HUES6 (cell line): Measurements from ENCODE around the gene MPZL2.

Experiments used
- H3K27ac ChIP-seq: 2 replicates; pipeline ENCODE4 v1.7.0; 2013; ENCODE audit warnings: low read depth, mild to moderate bottlenecking, low read length, inconsistent platforms
- H3K27me3 ChIP-seq: 2 replicates; pipeline ENCODE4 v1.6.1; 2013; ENCODE audit warnings: low read length; ENCODE audit not compliant: control insufficient read depth, insufficient read depth
- H3K36me3 ChIP-seq: 2 replicates; pipeline ENCODE4 v1.6.1; 2013; ENCODE audit warnings: low read length; ENCODE audit not compliant: control insufficient read depth, insufficient read depth
- H3K4me1 ChIP-seq: 2 replicates; pipeline ENCODE4 v1.6.1; 2013; ENCODE audit warnings: low read length; ENCODE audit not compliant: control insufficient read depth, insufficient read depth
- H3K4me3 ChIP-seq: 2 replicates; pipeline ENCODE4 v1.5.1; 2013; ENCODE audit warnings: low read depth, low read length
- H3K9ac ChIP-seq: one replicate; pipeline ENCODE4 v1.6.1; 2013; ENCODE audit warnings: mild to moderate bottlenecking, low read length
- H3K9me3 ChIP-seq: 2 replicates; pipeline ENCODE4 v1.6.1; 2013; ENCODE audit warnings: low read depth, low read length; ENCODE audit not compliant: control insufficient read depth, insufficient read depth

Gene MPZL2

DNA sequence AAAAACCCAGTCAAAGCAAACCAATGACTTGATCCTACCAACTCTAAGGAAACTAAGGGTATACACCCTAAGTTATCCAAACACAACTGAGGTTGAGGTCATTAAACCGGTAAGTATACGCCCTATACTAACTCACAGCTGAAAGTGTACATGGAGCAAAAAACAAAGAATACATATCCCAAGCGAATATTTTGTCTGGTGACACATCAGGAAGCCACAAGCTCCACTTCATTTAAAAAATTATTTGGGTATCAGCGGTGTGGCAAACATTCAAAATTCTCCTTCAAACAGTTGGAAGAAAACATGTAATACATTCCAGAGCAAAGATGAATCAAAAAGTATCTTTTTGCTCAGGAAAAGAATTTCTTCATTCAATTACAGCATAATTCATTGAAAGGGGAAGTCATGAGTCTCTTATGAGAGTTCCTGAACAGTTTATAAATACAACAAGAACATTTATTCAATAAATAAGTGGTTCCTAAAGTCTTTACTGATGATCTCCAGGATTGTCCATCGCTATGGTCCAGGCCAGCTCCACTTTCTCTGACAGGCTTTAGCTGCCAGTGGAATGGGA, 34.7 kb downstream of the MPZL2 start:
- Histone ChIP-seq H3K9ac (no peak overlapping the region), H3K36me3 (no peaks in the 10 kb centered on the region), H3K27me3 (0 out of 2 replicates have a peak, but pooled peaks cover 5% of the 10 kb centered on the region), H3K4me1 (no peaks in the 10 kb centered on the region; the same call in 1 of the 2 replicates), H3K9me3 (no peaks in the 10 kb centered on the region), H3K4me3 (no peak overlapping the region), H3K27ac (no peak overlapping the region)

DNA sequence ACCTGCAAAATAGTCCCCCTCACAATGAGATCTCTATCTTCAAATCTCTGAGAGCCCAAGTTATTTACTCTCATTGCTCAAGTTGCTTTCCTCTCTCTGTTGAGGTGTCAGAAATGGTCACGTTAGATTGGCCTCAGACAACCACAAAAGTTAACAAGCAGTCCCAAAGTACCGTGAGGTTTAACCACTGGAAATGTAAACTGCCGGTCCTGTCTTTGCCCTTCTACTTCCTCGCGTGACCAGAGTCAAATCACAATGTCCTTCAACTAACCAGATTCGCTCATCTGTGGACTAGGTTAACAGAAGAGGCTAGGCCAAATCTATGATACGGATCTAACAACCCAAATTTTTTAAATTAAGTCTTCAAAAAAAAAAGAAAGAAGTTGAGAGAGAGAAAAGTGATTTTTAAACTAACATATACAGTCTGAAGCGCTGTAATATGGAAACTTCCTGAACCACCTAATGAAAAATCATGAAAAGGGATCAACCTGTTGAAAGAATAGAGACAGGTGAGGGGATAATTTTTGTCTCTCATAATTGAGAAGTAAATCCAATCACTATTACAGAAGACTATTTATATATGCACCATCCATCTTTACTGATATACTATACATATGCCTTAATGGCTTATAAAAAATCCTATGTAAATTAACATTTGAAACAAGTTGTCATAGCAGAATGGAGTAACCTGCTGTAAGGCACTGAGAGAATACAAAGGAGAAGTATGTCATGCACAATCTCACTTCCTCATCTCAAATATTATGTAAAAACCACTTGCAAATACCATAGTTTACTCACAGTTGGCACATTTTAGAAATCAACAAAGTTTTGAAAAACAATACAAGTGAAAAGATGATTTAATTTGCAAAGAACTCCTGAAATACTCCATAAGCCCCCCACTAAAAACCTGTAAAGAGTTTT, 36.0 kb downstream of the MPZL2 start:
- Histone ChIP-seq H3K36me3 (no peaks in the 10 kb centered on the region), H3K9me3 (no peaks in the 10 kb centered on the region), H3K27me3 (0 out of 2 replicates have a peak, but pooled peaks cover 5% of the 10 kb centered on the region), H3K4me1 (no peaks in the 10 kb centered on the region; the same call in 1 of the 2 replicates), H3K27ac (no peak overlapping the region), H3K4me3 (no peak overlapping the region), H3K9ac (no peak overlapping the region)

DNA sequence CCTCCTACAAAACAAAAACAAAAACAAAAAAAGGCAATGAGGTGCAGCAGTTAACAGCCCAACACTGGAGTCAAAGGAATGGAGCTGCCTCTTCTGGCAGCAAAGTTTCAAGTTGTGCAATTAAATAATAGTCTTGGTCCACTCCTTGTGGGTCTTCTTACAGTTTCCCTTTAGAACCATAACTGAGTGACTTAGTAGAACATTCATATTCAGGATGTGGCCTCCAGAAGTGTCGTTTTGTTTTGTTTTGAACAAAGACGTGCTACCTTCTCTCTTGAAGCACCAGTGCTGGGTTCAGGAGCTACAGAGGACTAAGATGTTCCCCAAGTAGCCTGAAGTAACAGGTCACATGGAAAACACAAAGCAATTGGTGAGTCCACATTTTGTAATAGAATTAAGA, 37.3 kb downstream of the MPZL2 start:
- Histone ChIP-seq H3K27ac (no peak overlapping the region), H3K4me1 (no peaks in the 10 kb centered on the region), H3K4me3 (no peak overlapping the region), H3K9me3 (no peaks in the 10 kb centered on the region), H3K36me3 (no peaks in the 10 kb centered on the region), H3K27me3 (0 out of 2 replicates have a peak, but pooled peaks cover 5% of the 10 kb centered on the region), H3K9ac (no peak overlapping the region)

DNA sequence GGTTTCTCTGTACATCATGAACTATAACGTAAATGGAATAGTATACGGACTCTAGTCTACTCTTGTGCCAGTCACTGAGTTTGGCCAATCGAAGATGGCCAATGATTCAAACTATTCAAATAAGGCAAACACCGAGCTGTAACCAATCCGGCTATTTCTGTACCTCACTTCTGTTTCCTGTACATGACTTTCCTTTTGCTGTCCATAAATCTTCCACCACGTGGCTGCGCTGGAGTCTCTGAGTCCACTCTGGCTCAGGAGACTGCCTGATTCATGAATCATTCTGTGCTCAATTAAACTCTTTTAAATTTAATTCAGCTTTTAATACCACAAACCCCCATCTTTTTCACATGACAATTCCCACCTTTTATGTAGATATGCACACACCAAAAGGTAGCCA, 37.8 kb downstream of the MPZL2 start:
- Histone ChIP-seq H3K4me3 (no peak overlapping the region), H3K9me3 (no peaks in the 10 kb centered on the region), H3K9ac (no peak overlapping the region), H3K27ac (no peak overlapping the region), H3K27me3 (0 out of 2 replicates have a peak, but pooled peaks cover 5% of the 10 kb centered on the region), H3K4me1 (0 out of 2 replicates have a peak, but pooled peaks cover 3% of the 10 kb centered on the region), H3K36me3 (no peaks in the 10 kb centered on the region)

DNA sequence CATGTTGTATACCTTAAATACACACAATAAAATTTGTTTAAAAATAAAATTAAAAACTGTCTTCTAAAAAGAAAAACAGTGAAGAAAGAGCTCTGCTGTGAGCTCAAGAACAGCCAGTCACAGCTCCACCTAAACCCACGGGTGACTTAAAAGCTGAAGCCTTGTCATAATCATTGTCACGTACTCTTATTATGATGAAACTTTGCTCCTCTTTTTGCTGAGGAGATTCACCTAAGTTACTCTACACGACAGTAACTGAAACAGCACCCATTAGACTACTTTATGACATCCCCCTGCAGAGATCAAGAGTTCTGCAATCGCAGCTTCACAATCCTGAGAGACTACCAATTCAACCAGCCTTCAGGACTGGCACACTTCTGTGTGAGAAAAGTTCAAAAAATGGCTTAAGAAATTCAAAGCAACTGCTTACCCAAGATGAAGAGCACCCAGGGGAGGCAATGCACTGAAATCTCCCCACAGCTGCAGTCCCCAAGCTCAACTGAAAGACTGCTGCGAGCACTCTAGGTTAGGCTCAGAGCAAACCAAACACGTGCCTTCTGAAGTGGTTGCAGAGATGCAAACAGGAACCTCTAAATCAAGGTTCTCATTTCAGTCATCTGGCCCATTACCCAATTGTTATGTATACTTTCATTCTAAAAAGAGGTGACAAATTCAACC, 39.4 kb downstream of the MPZL2 start, which contains the start of gene JAML:
Gene JAML, minus strand, starts transcription at position 501 of the 678 bp plus-strand sequence. CDS start 10,145 bp downstream, outside the sequence.
- no peaks in the 10 kb centered on the region; the same call in 1 of the 2 replicates for H3K9me3 ChIP-seq
- 0 out of 2 replicates have a peak, but pooled peaks cover 5% of the 10 kb centered on the region for H3K27me3 ChIP-seq
- 0 out of 2 replicates have a peak, but pooled peaks cover 3% of the 10 kb centered on the region for H3K4me1 ChIP-seq
- no peak within 1 kb of the TSS for H3K4me3 ChIP-seq
- no peak within 1 kb of the TSS for H3K9ac ChIP-seq
- H3K27ac ChIP-seq: no peak within 1 kb of the TSS
- no peaks in the 10 kb centered on the region for H3K36me3 ChIP-seq

DNA sequence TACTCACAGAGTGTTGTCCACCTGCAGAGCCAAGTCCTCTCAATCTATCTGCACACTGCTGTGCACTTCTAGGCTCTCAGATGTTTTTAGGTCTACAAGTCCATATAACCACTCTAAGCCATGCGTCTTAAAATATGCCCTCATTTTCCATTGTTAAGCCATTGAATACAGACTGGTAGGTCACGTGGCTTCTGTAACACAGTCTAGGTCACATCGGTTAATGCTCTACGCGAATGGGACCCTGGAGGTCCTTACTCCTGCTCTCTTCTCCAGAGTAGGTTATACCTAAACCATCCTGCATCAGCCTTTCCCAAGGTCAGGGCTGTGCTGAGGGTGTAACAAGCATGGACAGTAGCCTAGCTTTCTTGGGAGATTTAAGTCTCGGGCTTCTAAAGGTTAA, 40.1 kb downstream of the MPZL2 start:
- H3K4me3 ChIP-seq: no peak overlapping the region

DNA sequence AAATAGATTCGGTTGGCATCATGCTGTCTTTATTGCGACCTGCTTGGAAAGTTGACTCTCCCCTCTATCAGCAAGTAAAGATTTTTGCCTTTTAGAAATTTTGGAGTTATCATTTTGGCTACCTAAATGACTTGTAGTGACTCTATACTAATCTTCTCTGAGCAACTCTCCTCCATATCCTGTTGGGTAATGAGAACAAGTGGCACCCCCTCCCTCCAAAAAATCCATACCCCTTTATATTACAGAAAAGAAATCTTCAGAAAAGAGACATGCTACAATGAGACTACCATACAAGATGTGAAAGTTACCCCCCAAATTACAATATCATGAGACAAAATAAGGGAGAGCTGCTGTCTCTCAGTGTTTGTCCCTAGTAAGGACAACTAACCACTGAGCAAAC, 40.5 kb downstream of the MPZL2 start:
- Histone ChIP-seq H3K9ac (no peak overlapping the region), H3K27me3 (0 out of 2 replicates have a peak, but pooled peaks cover 5% of the 10 kb centered on the region), H3K4me3 (no peak overlapping the region), H3K4me1 (0 out of 2 replicates have a peak, but pooled peaks cover 3% of the 10 kb centered on the region), H3K36me3 (no peaks in the 10 kb centered on the region), H3K27ac (no peak overlapping the region), H3K9me3 (peaks cover 3% of the 10 kb centered on the region; the same call in 1 of the 2 replicates)

More for the DNA sequence above, 40.1 kb downstream of the MPZL2 start:
- Histone ChIP-seq H3K4me1 (0 out of 2 replicates have a peak, but pooled peaks cover 3% of the 10 kb centered on the region), H3K9ac (no peak overlapping the region), H3K27me3 (0 out of 2 replicates have a peak, but pooled peaks cover 5% of the 10 kb centered on the region), H3K27ac (no peak overlapping the region), H3K36me3 (no peaks in the 10 kb centered on the region), H3K9me3 (peaks cover 3% of the 10 kb centered on the region; the same call in 1 of the 2 replicates)

DNA sequence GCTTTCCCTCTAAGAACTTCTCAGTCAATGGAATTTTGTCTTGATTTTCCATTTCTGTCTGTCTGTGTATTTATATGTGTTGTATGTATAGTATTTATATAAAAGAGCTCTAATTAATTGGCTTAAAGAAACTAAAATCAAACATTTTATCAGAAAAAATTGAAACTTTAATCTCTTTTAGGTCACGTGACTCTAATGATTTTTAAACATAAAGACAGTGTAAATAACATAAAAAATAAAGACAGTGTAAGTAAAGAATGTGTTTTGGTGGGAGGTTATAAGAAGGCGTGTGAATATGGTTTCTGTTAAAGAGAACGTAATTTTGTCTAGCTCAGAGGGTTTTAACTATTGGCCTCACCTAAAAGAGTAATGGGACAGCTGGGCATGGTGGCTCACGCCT, 41.7 kb downstream of the MPZL2 start:
- no peak overlapping the region for H3K9ac ChIP-seq

DNA sequence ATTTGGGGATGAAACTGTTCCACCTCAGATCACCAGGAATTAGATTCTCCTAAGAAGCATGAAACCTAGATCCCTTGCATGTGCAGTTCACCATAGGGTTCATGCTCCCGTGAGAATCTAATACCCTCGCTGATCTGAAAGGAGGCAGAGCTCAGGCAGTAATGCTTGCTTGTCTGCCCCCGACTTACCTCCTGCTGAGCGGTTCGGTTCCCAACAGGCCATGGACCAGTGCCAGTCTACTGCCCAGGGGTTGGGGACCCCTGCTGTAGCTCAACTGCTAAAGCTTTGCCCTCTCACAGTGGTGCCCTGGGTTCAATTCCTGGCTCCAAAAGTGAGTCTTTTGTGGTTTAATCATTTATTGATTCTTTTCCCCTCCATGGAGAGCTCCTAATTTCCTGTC, 42.7 kb downstream of the MPZL2 start:
- no peak overlapping the region for H3K9ac ChIP-seq
- H3K36me3 ChIP-seq: no peaks in the 10 kb centered on the region
- H3K27me3 ChIP-seq: 0 out of 2 replicates have a peak, but pooled peaks cover 5% of the 10 kb centered on the region
- no peak overlapping the region for H3K4me3 ChIP-seq
- no peak overlapping the region for H3K27ac ChIP-seq
- 0 out of 2 replicates have a peak, but pooled peaks cover 3% of the 10 kb centered on the region for H3K4me1 ChIP-seq
- H3K9me3 ChIP-seq: peaks cover 3% of the 10 kb centered on the region; the same call in 1 of the 2 replicates

More for the DNA sequence above, 41.7 kb downstream of the MPZL2 start:
- Histone ChIP-seq H3K4me1 (0 out of 2 replicates have a peak, but pooled peaks cover 3% of the 10 kb centered on the region), H3K27me3 (0 out of 2 replicates have a peak, but pooled peaks cover 5% of the 10 kb centered on the region), H3K27ac (no peak overlapping the region), H3K9me3 (peaks cover 3% of the 10 kb centered on the region; the same call in 1 of the 2 replicates), H3K4me3 (no peak overlapping the region), H3K36me3 (no peaks in the 10 kb centered on the region)

DNA sequence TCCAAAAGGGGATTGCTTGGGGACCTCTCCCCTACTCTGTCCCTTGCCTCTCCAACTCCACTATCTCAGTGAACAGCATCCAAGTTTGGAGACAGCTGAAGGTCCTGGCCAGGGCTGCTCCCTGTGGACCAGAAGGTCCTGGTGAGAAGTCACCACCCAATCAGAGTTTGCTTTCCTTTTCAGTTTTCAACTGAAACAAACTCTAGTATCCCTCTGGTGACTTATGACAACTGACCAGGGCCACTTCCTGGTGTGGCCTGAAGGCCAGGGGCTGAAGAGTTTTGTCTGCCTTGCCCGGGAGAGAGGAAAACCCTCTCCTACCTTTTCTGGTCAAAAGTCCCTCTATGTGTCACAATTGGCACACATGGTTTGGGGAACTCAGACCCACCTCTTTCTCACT, 44.4 kb downstream of the MPZL2 start:
- Histone ChIP-seq H3K27ac (no peak overlapping the region), H3K27me3 (0 out of 2 replicates have a peak, but pooled peaks cover 1% of the 10 kb centered on the region)

More for the DNA sequence above, 44.4 kb downstream of the MPZL2 start:
- 0 out of 2 replicates have a peak, but pooled peaks cover 3% of the 10 kb centered on the region for H3K4me1 ChIP-seq
- peaks cover 3% of the 10 kb centered on the region; the same call in 1 of the 2 replicates for H3K9me3 ChIP-seq
- H3K9ac ChIP-seq: no peak overlapping the region
- H3K4me3 ChIP-seq: no peak overlapping the region
- H3K36me3 ChIP-seq: no peaks in the 10 kb centered on the region
